ENCODE data around the gene E2F1.

Gene E2F1

GRCh38 chr20:33710681-33711445, 24.7 kb upstream of the E2F1 start:
- H3K4me3 ChIP-seq (ENCODE audit: control insufficient read depth, low read depth, low read length): no peak overlapping the region
- no peak for TF ChIP-seq CTCF (IDR thresholded peaks at IDR 0.05; ENCODE audit: control insufficient read depth, insufficient read depth, low read depth, low read length, missing control alignments)
- no peak for DNase-seq (ENCODE audit: low read depth)

- no peak for TF ChIP-seq CTCF (IDR thresholded peaks at IDR 0.05; ENCODE audit: control insufficient read depth, insufficient read depth, low read depth, low read length, missing control alignments)
- no peak overlapping the region for H3K4me3 ChIP-seq (ENCODE audit: control insufficient read depth, low read depth, low read length)
- DNase-seq (ENCODE audit: low read depth): no peak
Observed at GRCh38 chr20:33709905-33710541, 23.8 kb upstream of the E2F1 start.

DNA sequence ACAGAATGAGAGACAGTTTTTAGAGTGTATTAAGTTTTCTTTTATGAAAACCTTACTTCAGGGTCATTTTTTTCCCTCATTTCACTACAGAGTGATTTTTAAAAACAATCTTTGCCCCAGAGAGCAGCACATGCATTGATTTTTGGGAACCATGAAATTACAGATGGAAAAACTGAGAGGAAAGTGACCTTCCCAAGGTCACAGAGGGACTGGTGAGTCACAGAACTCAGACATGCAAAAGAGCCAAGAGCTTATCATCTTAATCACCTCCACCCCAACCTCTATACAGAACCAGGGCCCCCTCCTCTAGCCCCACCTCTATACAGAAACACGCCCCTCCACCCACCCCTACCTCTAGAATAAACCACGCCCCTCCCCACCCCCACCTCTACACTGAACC, 23.2 kb upstream of the E2F1 start:
- no peak for DNase-seq (ENCODE audit: low read depth)
- no peak for TF ChIP-seq CTCF (IDR thresholded peaks at IDR 0.05; ENCODE audit: control insufficient read depth, insufficient read depth, low read depth, low read length, missing control alignments)
- H3K4me3 ChIP-seq (ENCODE audit: control insufficient read depth, low read depth, low read length): no peak overlapping the region

- TF ChIP-seq CTCF (IDR thresholded peaks at IDR 0.05; ENCODE audit: control insufficient read depth, insufficient read depth, low read depth, low read length, missing control alignments): no peak
- DNase-seq (ENCODE audit: low read depth): no peak
- H3K4me3 ChIP-seq (ENCODE audit: control insufficient read depth, low read depth, low read length): no peak overlapping the region
Observed at GRCh38 chr20:33707668-33708067, 21.5 kb upstream of the E2F1 start.

- H3K4me3 ChIP-seq (ENCODE audit: control insufficient read depth, low read depth, low read length): no peak overlapping the region
- no peak for DNase-seq (ENCODE audit: low read depth)
- TF ChIP-seq CTCF (IDR thresholded peaks at IDR 0.05; ENCODE audit: control insufficient read depth, insufficient read depth, low read depth, low read length, missing control alignments): no peak
Observed at GRCh38 chr20:33704197-33704924, 18.2 kb upstream of the E2F1 start.

GRCh38 chr20:33703498-33704137, 17.4 kb upstream of the E2F1 start:
- no peak for TF ChIP-seq CTCF (IDR thresholded peaks at IDR 0.05; ENCODE audit: control insufficient read depth, insufficient read depth, low read depth, low read length, missing control alignments)
- DNase-seq (ENCODE audit: low read depth): no peak

More at GRCh38 chr20:33703498-33704137, 17.4 kb upstream of the E2F1 start:
- no peak overlapping the region for H3K4me3 ChIP-seq (ENCODE audit: control insufficient read depth, low read depth, low read length)
